Iris pigment epithelial cell (primary cell): ENCODE data around the gene ZNF281.

ENCODE experiments used
- DNase-seq: peaks from one replicate; pipeline ENCODE4 v3.0.0-alpha.2; 2011; ENCODE audit warnings: low read depth

ZNF281 gene

GRCh38 chr1:200428482-200429205 is 18.8 kb upstream of the ZNF281 start:
- peak; percentile 69 for DNase-seq

- no peak for DNase-seq
These were observed 17.9 kb upstream of the ZNF281 start for GRCh38 chr1:200427744-200428143.

- DNase-seq, result no peak
These were observed 16.4 kb upstream of the ZNF281 start for GRCh38 chr1:200426196-200426595.

- no peak for DNase-seq
These were observed 13.4 kb upstream of the ZNF281 start for GRCh38 chr1:200423235-200423634.

- no peak for DNase-seq
These were observed 12.4 kb upstream of the ZNF281 start for GRCh38 chr1:200422211-200422610.

- peak; percentile 98 for DNase-seq
These were observed 6.2 kb upstream of the ZNF281 start for GRCh38 chr1:200415789-200416593.

GRCh38 chr1:200415227-200415626 is 5.4 kb upstream of the ZNF281 start:
- peak; percentile 28 for DNase-seq

GRCh38 chr1:200414657-200415056 is 4.8 kb upstream of the ZNF281 start:
- DNase-seq, result no peak

GRCh38 chr1:200413766-200414165 is 3.9 kb upstream of the ZNF281 start:
- DNase-seq, result peak; percentile 80

GRCh38 chr1:200411406-200412257 is 1.8 kb upstream of the ZNF281 start:
- no peak for DNase-seq

GRCh38 chr1:200410566-200410878 is 686 bp upstream of the ZNF281 start:
- peak; percentile 20 for DNase-seq

GRCh38 chr1:200409203-200409760 is 554 bp downstream of the ZNF281 start:
- peak; percentile 61 for DNase-seq

GRCh38 chr1:200406161-200406797 is 3.6 kb downstream of the ZNF281 start:
- no peak for DNase-seq

GRCh38 chr1:200405264-200405663 is 4.6 kb downstream of the ZNF281 start:
- DNase-seq, result peak; percentile 64

- no peak for DNase-seq
These were observed 8.1 kb downstream of the ZNF281 start for GRCh38 chr1:200401708-200402107.

GRCh38 chr1:200401263-200401662 is 8.6 kb downstream of the ZNF281 start:
- DNase-seq, result no peak

- DNase-seq, result no peak
These were observed 9.3 kb downstream of the ZNF281 start for GRCh38 chr1:200400556-200400955.

GRCh38 chr1:200399860-200400259 is 10.0 kb downstream of the ZNF281 start:
- no peak for DNase-seq

GRCh38 chr1:200398373-200398772 is 11.5 kb downstream of the ZNF281 start:
- no peak for DNase-seq

GRCh38 chr1:200392625-200393185 is 17.1 kb downstream of the ZNF281 start:
- DNase-seq, result no peak

GRCh38 chr1:200391747-200392146 is 18.1 kb downstream of the ZNF281 start:
- no peak for DNase-seq
